Activated T-cell treated with anti-CD3 and anti-CD28 coated beads for 4 hours (primary cell): ENCODE measurements around the gene DNAJB12.
"Not testable (repeated sequence)": the region's sequence is repeated elsewhere in the genome, so short reads cannot be mapped to it uniquely, and the experiment has no call there.

Experiments used
- DNase-seq: peaks from one replicate; pipeline ENCODE4 v3.0.0-alpha.2; 2020

The DNAJB12 gene

DNA sequence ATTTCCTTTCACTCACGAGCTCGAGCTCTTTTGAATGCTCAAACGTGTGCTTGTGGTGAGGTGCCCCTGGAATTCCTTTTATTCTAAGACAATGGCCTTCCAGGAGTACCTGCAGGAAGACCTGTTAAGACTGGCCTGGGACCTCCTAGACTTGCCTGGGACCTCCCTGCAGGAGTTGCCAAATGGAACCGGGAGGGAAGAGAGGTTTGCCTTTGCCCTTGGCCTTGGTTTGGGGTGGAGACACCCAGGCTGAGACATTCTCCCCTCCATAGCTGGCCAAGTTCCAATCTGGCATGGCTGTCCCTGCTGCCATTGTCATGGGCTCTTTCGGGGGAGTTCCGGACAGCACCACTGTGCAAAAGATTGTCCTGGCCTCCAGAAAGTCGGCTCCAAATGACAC is 39.7 kb downstream of the DNAJB12 start:
- DNase-seq = no peak

- DNase-seq = no peak
Observed at GRCh38 chr10:72314263-72314662, 40.5 kb downstream of the DNAJB12 start.

- DNase-seq = no peak
Observed at GRCh38 chr10:72312865-72313391, 41.8 kb downstream of the DNAJB12 start.

- no peak for DNase-seq
Observed at GRCh38 chr10:72311667-72312066, 43.1 kb downstream of the DNAJB12 start.

GRCh38 chr10:72310636-72311035 is 44.1 kb downstream of the DNAJB12 start:
- no peak for DNase-seq

- no peak for DNase-seq
Observed at GRCh38 chr10:72310241-72310633, 44.5 kb downstream of the DNAJB12 start.

DNA sequence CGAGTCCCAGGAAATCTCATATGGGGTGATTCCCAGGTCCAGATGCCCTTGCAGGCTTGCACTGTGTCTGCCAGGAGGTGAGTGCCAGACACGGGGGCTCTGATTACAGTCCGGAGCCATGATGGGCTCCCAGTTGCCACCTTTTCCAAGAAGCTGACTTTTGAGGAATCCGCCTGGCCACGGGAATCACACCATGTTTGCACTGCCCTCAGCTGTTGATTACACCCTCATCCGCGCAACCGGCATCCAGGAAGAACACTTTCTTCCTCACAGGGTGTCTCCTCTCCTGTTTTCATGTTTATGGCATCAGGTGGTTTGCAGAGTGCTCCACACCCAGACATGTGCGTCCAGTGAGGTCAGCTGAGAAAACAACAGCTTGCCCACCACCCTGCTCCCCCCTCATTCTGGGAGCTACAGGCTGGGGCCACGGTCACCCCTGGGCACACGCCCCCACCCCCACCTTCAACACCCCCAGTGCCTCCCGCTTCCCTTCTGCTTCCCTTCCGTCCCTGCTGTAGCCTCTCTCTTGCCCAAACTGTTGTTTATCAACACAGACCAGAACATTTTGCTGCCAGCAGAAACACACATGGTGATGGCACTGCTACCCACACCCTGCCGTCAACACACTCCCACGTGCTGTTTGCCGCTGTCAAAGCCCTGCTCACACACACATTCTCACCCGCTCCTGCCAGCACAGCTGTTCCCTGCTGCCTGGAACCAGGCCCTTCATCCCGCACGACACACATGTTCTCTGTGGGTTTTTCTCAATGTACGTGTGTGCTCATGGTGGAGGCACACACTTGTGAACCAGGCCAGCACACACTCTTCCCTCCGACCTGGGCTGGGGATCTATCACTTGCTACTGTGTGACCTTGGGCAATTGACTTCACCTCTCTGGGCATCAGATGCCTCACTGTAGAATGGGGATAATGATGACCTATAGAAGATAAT is 45.2 kb downstream of the DNAJB12 start:
- no peak for DNase-seq

DNA sequence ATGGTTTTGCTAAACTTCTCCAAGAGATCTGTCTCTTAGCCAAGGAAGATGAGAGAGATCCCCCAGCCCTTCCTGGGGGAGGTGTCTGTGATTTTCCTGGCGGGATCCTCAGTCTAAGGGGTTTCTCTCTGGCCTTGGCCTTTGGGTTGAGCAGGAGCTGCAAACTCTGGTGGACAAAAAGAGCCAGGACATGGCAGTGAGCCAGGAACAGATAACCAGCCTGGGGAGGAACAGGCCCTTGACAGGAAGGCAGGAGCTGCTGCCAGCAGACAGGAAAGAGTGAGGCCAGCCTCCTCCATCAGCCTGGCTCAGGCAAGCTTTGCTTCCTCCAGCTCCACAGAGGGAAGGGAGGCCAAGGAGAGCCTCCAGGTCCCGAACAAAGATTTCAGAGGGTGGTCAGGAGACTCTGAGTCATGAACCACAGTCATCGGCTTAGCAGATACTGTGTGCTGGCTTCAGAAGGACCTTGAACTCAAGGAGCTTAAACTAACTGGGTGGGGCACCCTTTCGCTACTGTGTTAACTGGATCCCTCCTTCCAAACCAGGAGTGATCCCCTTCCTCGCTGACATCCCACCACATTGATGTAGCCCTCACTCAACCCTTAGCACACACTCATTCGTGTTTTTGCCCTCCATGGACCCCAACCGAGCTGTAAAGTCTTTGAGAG is 46.3 kb downstream of the DNAJB12 start:
- no peak for DNase-seq

DNA sequence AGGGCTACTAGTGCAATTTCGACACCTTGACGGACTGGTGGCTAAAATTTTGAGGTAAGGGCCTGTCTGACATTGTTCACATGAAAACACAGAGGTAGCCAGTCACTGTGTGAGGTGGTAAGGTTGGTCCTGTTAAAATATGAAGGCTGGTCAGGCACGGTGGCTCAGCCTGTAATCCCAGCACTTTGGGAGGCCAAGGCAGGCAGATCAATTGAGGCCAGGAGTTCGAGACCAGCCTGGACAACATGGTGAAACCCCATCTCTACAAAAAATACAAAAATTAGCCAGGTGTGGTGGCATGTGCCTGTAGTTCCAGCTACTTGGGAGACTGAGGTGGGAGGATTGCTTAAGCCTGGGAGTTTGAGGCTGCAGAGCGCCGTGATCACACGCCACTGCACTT is 47.0 kb downstream of the DNAJB12 start:
- not testable (repeated sequence) for DNase-seq

DNA sequence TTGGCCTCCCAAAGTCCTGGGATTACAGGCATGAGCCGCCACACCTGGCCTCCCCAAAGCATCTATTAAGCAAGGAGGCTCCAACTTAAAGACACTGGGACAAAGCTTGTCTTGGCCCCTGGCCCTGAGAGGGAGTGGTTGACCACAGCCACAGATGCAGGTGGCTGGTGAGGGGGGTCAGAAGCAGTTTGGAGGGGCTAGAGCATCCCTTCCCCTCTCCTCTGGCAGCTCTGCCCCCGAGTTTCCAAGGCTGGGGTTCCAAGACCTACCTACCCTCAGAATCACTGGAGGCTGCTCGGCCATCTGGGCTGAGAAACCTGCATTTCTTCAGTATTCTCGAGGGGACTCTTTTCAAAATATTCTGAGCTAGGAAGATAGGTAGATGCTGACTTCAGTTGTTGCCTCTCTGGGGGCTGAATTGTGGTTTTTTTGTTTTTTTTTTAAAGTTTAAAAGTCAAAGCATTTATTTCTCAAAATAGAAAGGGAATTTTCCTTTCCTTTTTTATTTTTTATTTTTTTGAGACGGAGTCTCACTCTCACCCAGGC is 48.4 kb downstream of the DNAJB12 start:
- DNase-seq = no peak

DNA sequence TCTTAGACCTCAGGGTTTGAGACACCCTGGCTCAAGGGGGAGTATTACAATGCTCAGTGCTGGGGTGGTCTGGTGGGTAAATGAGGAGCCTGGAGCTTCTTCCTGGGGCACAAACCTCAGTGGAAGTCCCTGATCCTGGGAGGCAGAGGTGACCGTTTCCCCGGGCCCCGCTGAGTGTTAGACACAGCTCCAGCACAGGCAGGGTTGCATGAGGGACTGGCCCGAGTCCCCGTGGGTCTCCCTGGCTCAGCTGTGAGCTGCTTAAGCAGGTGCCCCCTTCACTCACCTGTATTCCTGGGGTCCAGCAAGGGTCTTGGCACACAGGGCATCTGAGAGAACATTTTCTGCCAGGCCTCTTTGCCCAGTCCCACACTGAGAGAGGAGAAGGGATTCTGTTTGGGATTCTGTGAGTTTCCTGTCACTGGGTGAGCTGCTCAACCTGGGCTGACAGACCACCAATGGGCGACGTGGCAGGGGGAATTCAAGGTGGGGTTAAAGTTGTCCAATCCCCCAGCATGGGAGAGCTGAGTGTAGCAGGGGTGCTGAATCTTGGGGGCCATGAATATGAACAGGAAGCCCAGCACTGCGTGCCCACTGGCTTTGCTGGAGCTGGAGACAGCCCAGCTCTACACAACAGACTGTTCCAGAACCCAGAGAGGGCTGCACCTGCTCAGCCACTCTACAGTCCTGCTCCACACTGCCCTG is 51.1 kb downstream of the DNAJB12 start:
- DNase-seq = no peak

GRCh38 chr10:72298592-72299519 is 55.9 kb downstream of the DNAJB12 start:
- no peak for DNase-seq

DNA sequence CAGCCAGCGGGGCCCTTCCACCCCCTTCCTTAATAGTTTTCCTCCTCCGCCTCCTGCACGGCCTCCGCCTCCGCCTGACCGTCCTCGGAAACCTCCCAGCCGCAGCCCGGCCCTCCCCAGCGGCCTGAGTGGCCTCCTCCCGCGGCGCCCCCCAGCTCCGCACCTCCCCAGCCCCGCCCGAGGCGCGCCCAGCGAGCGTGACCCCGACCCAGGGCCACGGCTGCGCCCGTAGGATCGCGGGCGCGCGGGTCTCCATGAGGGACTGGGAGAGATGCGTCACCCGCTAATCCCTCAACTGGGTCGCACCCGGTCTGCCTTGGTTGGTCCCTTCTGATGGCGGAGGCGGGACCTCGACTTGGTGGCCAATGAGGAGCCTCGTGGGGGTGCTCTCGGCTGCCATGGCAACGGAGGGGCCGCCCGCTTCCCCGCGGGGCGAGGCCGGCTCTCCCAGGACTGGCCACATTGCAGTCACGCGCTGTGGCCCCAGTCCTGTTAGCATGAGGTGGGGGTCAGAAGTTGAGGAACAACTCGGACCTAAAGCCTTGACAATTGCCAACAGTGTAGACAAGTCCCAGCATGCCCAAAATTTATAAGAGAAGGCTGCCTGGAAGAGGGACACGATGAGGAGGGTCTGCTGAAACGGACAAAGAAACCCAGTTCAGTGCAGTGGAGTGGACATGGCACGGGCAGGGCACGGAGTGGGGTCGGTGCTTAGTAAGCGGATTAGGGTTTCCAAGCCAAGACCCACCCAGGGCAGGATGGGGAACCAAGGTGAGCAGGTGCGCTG is 56.7 kb downstream of the DNAJB12 start:
- DNase-seq = peak; percentile 84

- peak; percentile 92 for DNase-seq
Observed at GRCh38 chr10:72297281-72297804, 57.4 kb downstream of the DNAJB12 start.

DNA sequence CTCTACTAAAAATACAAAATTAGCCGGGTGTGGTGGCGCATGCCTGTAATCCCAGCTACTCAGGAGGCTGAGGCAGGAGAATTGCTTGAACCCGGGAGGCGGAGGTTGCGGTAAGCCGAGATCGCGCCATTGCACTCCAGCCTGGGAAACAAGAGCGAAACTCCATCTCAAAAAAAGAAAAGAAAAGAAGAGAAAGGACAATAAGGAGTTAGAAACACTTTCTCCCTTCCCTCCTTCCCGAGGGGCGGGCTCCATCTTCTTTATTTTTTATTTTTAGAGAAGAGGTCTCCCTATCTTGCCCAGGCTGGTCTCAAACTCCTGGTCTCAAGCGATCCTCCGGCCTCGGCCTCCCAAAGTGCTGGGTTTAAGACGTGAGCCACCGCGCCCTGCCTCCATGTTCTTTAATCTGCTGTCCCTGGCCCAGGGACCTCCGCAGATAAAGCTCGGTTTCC is 57.9 kb downstream of the DNAJB12 start:
- not testable (repeated sequence) for DNase-seq

DNA sequence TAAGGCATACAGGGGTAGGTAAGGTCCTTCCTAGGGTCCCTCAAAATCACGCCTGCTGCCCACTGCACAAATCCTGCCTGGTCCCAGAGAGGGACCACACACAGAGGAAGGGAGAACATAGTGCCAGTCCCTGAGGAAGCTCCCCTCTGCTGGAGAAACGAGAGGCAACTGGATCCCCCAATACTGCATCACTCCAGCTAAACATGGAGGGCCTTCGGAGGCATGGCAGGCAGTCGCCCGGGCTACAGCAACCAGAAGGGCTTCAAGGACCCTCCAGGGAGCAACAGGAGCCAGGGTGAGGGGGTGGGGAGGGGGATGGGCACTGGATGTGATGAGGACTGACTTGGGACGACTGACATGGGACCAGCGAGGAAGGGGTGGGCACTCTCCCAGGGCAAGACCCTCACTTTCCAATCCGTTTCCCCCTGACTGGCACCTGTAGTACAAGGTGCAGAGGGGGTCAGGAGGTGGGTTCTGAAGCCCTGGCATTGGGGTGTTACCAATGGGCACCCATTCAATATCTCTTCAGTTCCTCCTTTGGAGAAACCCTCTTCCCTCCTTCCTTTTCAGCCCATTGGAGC is 59.3 kb downstream of the DNAJB12 start:
- DNase-seq = no peak

GRCh38 chr10:72292223-72292691 is 62.5 kb downstream of the DNAJB12 start:
- no peak for DNase-seq

DNA sequence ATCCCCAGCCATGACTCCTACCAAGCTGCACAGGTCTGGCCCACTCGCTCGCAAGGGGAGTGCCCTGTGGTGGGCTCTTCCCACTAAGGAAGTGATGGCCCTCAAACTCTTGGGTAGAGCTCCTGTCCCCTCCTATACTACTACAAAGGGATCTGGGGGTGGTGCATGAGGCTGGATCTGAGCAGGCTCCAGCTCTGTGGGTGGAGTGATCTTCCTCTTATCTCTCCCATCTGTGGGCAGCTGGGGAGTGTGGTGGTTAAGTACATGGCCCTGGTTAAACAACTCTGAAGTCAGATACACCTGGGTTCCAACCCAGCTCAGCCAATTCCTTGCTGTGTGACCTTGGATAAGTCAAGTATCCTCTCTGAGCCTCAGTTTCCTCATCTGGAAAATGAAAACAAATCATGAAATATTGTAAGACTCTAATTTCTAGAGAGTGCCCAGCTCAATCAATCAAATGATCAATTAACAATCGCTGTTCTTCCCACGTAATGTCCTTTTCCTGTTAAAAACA is 63.6 kb downstream of the DNAJB12 start:
- DNase-seq = no peak

- no peak for DNase-seq
Observed at GRCh38 chr10:72285972-72286521, 68.7 kb downstream of the DNAJB12 start.

- DNase-seq = no peak
Observed at GRCh38 chr10:72283131-72283530, 71.6 kb downstream of the DNAJB12 start.
